HG03457 (cell line): ENCODE data around the gene TAF8.

Experiments used
- ATAC-seq: cut with Tn5 transposase; IDR thresholded peaks from one replicate; pipeline ENCODE4 v1.9.1; 2021; ENCODE audit warnings: moderate number of reproducible peaks; ENCODE audit not compliant: unreplicated experiment

TAF8 gene

GRCh38 chr6:42095094-42095493 is 44.8 kb downstream of the TAF8 start:
- ATAC-seq = no peak

DNA sequence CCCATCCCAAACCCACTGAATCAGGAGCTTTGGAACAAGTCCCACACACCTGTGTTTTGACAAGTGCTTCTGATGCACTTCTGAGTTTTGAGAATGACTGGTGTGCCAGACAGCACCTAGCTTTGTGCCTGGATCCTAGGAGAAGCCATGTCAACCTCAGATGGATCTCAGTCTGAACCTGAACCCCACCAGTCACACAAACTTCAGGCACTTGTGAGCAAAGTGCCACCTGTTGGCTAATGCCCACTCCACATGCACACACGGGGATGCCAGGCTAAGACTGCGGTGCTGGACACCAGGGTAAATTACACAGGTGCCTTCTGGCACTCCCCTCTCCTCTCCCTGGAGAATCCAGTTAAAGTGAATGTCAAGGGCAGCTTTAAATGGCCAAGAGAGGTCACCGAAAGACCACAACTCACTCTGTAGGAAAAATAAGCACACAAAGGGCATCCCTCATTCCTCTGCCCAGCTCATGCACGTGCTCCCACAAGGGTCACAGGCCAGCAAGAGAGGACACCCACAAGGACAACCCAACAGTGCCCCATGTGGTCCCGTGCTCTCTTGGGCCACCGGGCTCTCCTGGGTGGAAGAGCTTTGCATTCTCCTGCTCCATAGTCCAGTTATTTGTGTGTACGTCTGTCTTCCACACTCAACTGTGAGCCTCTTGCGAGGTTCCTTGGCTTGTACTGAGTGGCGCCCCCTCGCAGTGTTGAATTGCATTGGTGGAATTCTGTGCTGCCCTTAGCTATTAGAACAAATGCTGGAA is 45.6 kb downstream of the TAF8 start:
- ATAC-seq = no peak

DNA sequence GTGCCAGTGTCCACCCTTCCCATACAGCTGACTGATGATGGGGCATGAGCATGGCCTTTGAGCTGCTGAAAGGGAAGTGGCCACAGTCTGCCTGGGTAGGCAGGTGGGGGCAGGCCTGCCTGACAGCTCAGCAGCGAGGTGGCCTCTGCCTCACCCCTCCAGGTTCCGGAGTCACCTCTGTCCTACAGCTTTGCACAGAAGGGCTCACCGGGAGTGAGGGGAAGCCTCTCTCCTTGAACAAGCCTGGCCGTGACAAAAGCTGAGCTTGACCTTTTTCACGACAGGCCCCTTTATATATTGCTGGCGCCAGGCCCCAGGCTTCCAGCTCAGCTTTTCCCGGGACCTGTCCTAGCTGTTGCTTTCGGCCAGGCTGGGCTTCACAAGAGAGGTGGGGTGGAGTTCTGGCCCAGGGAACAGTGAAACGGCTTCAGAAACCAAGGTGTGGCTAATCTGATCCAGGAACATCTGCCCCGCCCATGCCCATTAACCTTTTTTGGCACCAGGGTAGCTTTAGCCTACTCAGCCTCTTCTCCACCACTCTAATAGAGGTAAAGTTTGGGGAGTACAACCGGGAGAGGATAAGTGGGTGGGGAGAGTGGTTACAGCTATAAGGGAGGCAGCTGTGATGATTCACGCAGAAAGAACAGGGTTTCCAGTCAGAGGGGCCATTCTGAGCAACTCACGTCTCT is 49.2 kb downstream of the TAF8 start:
- no peak for ATAC-seq

- ATAC-seq = no peak
These were observed 49.9 kb downstream of the TAF8 start for GRCh38 chr6:42100029-42100901.

- no peak for ATAC-seq
These were observed 50.9 kb downstream of the TAF8 start for GRCh38 chr6:42101186-42101657.

GRCh38 chr6:42103216-42103615 is 52.9 kb downstream of the TAF8 start:
- no peak for ATAC-seq

DNA sequence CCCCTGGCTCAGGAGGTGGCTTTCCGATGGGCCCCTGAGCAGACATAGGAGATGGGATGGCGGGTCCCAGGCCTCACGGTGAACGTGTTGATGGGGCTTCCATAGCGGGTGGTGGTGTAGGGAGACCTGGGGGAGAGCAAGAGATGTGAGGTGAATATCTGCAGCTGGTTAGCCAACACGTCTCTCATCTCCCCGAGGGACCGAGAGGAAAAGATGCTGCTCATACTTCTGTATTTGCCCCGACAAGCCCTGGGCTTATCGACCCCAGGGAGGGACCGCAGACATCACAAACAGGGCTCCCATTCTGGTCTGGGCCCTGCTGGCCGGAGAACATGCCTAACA is 53.4 kb downstream of the TAF8 start:
- ATAC-seq = no peak

GRCh38 chr6:42104095-42104803 is 53.9 kb downstream of the TAF8 start:
- no peak for ATAC-seq

- ATAC-seq = no peak
These were observed 54.4 kb downstream of the TAF8 start for GRCh38 chr6:42104804-42105125.

GRCh38 chr6:42105156-42105648 is 54.9 kb downstream of the TAF8 start:
- ATAC-seq = no peak

- no peak for ATAC-seq
These were observed 55.4 kb downstream of the TAF8 start for GRCh38 chr6:42105709-42106108.

GRCh38 chr6:42106112-42107023 is 56.0 kb downstream of the TAF8 start:
- ATAC-seq = no peak

DNA sequence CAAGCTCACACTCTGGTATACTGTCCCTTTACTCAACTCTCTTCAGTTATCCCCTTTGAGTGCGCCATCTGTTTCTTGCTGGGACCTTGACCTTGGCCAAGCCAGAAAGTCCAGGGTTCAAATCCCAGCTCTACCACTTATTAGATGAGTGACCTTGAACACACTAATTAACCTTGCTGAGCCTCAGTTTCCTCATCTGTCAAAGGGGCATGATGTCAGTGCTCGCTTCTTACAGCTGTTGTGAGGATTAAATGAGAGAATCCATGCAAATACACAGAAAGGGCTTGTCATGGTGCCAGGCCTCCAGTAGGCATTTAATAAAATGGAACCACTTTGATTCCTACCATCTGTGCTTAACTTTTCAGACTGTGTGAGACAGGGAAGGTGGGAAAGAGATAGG is 57.7 kb downstream of the TAF8 start:
- no peak for ATAC-seq

DNA sequence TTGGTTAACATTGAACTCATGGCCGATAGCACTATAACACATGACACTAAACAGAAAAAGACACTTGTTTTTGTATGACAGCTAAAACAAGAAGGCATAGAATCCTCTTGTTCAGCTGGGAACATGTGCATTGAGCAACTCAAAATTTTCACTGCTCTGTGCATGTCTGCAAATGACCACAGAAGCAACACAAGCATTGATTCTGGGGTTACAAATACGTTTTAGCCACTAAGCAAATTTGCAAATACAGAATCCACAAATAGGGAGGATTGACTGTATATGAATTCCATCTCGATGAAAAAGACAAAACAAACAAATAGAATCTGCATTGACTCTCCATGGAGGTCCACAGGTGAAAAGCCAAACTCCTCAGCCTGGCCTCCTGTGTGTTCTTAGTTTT is 60.4 kb downstream of the TAF8 start:
- no peak for ATAC-seq

DNA sequence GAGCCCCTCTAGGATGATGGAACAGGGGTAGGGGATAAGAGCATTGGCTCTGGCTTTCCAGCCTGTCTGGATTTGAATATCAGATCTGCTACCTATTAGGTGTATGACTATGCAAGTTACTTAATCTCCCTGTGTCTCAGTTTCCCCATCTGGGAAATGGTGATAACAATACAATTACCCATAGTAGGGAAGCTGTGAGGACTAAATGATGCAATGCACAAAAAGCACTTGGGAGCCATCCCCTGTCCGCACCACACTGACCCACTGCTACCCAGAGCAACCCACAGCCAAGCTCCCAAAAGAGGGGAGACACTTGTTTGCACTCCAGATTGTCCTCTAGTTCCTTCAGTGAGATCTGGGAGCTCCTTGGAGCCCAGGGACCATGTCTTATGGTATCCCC is 62.0 kb downstream of the TAF8 start:
- no peak for ATAC-seq

DNA sequence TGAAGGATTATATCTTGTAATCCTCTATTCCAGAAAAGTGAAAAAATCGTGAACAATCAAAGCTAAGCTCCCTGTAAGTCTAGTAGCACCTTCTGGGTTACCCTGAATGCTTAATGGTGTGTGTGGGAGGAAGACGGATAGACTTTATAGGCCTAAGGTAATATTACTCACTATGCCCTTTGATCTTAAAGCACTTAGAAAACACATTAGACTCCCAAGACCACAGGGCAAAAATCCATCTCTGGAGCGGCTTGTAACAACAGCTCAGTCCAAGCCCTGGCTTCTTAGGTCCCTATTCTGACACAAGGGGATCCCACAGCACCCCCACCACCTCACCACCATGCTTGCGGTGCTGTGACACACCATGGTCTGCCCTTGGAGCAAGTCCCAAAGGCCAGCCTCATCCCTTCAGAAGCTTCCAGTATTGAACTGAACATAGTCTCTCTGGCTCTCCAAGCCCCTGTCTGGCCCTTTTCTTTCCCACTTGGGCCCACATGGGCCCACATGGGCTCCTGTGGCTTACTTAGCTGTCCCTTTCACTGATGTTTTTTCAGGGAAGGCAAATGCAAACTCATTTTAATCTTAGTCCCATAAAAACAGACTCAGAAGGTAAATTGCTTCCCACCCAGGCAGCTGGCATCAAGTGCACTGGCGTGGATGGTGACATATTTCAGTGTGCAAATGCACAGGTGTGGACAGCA is 63.8 kb downstream of the TAF8 start:
- ATAC-seq = no peak

DNA sequence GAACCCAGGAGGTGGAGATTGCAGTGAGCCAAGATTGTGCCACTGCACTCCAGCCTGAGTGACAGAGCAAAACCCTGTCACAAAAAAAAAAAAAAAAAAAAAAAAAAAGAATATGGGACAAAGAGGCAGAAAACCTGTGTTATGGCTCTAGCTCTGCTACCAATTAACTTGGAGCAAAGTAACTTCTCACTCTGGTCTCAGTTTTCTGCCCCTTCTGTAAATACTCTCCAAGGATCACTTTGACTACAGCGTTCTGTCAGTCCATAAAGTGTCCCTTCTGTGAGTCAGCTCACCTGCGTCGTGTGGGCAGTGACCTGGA is 67.5 kb downstream of the TAF8 start:
- ATAC-seq = no peak

DNA sequence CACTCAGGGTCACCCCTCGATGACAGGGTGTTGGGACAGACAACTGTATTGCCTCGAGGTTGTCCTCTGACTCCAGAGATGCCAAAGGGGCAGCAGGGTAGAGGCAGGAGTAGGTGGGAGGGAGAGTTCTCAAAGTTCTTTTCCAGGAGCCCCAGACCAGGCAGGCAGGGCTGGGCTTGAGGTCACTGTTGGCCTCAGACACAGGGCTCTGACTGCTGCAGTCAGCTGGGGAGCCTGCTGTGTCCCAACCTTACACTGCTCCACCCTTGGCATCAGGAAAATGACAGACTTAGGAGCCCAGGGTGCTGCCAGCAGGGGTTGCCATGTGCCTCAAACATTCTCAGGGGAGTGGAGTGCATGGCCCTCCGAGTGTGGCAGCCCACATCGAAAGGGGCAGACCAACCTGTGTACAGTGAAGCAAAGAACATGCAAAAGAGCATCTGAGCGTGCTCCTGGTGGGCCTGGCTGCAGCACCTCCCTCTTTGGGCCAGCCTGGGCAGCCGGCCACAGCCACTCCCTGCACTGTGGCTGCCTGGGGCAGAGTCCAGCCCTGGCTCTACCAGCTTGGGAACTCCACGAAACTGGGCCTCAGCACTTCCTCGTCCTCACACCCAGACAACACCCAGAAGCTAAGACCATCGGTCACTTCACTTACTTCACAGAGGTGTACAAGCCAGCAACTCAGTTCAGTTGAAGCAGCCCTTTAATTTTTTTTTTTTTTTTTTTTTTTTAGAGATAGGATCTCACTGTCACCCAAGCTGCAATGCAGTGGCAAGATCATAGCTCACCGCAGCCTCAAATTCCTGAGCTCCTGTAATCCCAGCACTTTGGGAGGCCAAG is 68.1 kb downstream of the TAF8 start:
- ATAC-seq = no peak
